Esophagus (tissue), 2 donors: ENCODE measurements around the gene PET100. TPM values are rescaled to one million over a fixed set of nuclear protein-coding genes. Genes with fewer than 3 reads are reported as not detected.

Experiments used
- H3K27ac ChIP-seq, 2 donors: one replicate each; pipeline ENCODE4 v1.5.1; 2013; ENCODE audit warnings: low read depth in 2 of 2, mild to moderate bottlenecking in 2 of 2, inconsistent platforms in 1 of 2, low read length in 1 of 2, moderate library complexity in 1 of 2
- H3K27me3 ChIP-seq, 2 donors: one replicate each; pipeline ENCODE4 v1.6.1; 2013; ENCODE audit warnings: low read length in 2 of 2, control low read depth in 1 of 2, mild to moderate bottlenecking in 1 of 2; ENCODE audit not compliant: insufficient read depth in 2 of 2, control insufficient read depth in 1 of 2
- H3K36me3 ChIP-seq, 2 donors: one replicate each; pipeline ENCODE4 v1.6.1; 2013; ENCODE audit warnings: low read length in 1 of 2; ENCODE audit not compliant: control insufficient read depth in 2 of 2, insufficient read depth in 2 of 2
- H3K4me1 ChIP-seq, 2 donors: one replicate each; pipeline ENCODE4 v1.6.1; 2013; ENCODE audit warnings: low read length in 1 of 2; ENCODE audit not compliant: control insufficient read depth in 2 of 2, insufficient read depth in 2 of 2
- H3K4me3 ChIP-seq, 2 donors: one replicate each; pipeline ENCODE4 v1.5.1; 2013; ENCODE audit warnings: low read length in 2 of 2, mild to moderate bottlenecking in 2 of 2, low read depth in 1 of 2, moderate library complexity in 1 of 2
- H3K9me3 ChIP-seq, 2 donors: one replicate each; pipeline ENCODE4 v1.6.1; 2013; ENCODE audit warnings: mild to moderate bottlenecking in 2 of 2, low read depth in 1 of 2, low read length in 1 of 2, moderate library complexity in 1 of 2; ENCODE audit not compliant: control insufficient read depth in 2 of 2, insufficient read depth in 1 of 2
- WGBS, 2 donors: extraction: QIAGEN DNeasy Blood & Tissue Kit; methylation state at CpG; one replicate each; pipeline ENCODE4 v1.1.7; 2013; 5-methylcytosine and 5-hydroxymethylcytosine counted together
- polyA plus RNA-seq, 2 donors: library from polyadenylated mRNA; stranded (reverse); fragments of 200-250 nt; gene quantifications; one replicate each; pipeline ENCODE4 v1.2.3, GENCODE V29; 2013
- donor health status: healthy with polysubstance abuse.
- donor health status: Bipolar disorder and iron deficiency.

PET100 gene
- polyA plus RNA-seq, 2 donors = 81.3 to 234 TPM

DNA sequence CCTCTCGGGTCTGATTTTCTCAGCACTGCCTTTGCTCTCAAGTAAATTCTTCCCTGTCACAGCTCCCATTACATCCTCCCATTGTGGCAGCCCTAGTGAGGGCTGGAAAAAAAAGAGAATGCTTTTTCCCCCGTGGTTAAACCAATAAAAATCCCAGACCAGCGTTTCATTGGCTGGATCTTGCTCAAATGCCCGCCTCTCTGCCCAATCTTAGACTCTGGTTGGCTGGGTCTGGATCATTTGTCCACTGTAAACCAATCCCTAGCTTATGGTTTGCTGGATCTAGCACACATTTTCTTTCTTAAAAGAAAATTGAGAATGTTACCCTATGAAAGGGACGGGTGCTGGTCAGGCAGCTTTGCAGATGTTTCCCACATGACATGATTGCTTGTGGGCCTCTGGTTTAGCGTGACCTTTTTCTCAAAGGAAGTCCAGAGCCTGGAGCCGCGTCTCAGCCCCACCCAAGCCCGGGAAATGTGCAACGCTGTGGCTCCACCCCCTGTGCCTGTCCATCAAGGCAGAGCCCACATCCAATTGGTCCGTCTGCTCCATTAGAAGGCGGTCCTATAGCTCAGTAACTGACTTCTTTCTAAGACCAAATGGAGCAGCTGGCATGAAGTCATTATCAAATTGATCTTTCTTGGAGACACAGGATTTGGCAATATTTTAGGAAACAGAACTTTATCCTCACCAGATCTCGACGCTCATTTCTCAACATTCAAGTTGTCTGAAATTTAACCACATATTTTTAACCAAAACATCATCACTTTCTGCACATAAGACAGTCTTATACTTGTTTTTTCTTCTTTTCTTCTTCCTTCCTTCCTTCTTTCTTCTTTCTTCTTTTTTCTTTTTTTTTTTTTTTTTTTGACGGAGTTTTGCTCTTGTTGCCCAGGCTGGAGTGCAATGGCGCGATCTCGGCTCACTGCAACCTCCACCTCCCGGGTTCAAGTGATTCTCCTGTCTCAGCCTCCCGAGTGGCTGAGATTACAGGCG lies 44.7 kb downstream of the PET100 start:
- no peaks in the 10 kb centered on the region for H3K36me3 ChIP-seq
- H3K4me3 ChIP-seq = peak overlapping the region in 1 of 2 donors; percentile 5
- H3K9me3 ChIP-seq = no peaks in the 10 kb centered on the region
- WGBS, 2 donors = 50 to 58% methylated on average over 21 of the region's 21 CpGs
- no peak overlapping the region for H3K27ac ChIP-seq
- no peaks in the 10 kb centered on the region for H3K27me3 ChIP-seq
- H3K4me1 ChIP-seq = peaks cover 0 to 3% of the 10 kb centered on the region in 2 donors

DNA sequence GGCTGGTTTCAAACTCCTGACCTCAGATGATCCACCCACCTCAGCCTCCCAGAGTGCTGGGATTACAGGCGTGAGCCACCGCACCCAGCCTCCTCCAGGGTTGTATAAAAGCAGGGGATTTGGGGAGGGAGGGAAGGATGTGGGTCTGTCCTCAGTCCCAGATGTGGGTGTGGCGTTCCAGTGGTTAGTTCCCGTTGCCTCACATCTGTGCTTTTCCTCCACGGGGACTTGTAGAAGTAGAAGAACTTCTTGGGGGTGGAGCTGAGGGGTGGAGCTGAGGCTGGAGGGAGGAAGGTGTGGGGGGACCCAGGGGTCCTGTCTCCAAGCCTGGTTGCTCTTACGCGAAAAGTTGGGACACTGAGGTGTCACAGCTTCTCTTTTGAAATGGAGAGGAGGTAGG lies 46.8 kb downstream of the PET100 start:
- Histone ChIP-seq H3K36me3 (no peaks in the 10 kb centered on the region), H3K4me3 (no peak overlapping the region), H3K27me3 (no peaks in the 10 kb centered on the region), H3K27ac (no peak overlapping the region), H3K9me3 (no peaks in the 10 kb centered on the region), H3K4me1 (peaks cover 0 to 10% of the 10 kb centered on the region in 2 donors)
- 31 to 35% methylated on average over 5 to 7 of the region's 7 CpGs for WGBS, 2 donors

DNA sequence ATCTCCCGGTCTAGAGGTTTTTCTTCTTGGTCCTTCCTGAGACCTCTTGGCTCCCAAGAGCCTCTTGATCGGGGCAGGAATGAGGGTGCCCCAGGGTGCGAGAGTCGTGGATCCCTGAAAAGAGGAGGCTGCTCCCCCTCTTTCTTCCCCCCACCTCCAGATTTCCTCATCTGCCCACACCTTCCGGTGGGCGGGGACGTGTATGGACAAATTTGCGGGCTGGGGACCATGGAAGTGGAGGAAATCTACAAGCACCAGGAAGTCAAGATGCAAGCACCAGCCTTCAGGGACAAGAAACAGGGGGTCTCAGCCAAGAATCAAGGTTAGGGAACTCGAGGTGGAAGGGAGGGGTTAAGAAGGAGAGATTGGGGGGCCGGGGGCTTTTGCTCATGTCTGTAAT lies 47.3 kb downstream of the PET100 start, which contains the start of gene MCEMP1:
Gene MCEMP1 (plus strand): TSS at position 237 of the 400 bp plus-strand sequence. CDS start 31 bp downstream, at position 268.
- H3K9me3 ChIP-seq = no peaks in the 10 kb centered on the region
- 28 to 35% methylated on average over 10 of the region's 10 CpGs for WGBS, 2 donors
- H3K27ac ChIP-seq = no peak within 1 kb of the TSS
- H3K4me3 ChIP-seq = no peak within 1 kb of the TSS
- no peaks in the 10 kb centered on the region for H3K36me3 ChIP-seq
- H3K4me1 ChIP-seq = peaks cover 0 to 14% of the 10 kb centered on the region in 2 donors
- H3K27me3 ChIP-seq = no peaks in the 10 kb centered on the region

DNA sequence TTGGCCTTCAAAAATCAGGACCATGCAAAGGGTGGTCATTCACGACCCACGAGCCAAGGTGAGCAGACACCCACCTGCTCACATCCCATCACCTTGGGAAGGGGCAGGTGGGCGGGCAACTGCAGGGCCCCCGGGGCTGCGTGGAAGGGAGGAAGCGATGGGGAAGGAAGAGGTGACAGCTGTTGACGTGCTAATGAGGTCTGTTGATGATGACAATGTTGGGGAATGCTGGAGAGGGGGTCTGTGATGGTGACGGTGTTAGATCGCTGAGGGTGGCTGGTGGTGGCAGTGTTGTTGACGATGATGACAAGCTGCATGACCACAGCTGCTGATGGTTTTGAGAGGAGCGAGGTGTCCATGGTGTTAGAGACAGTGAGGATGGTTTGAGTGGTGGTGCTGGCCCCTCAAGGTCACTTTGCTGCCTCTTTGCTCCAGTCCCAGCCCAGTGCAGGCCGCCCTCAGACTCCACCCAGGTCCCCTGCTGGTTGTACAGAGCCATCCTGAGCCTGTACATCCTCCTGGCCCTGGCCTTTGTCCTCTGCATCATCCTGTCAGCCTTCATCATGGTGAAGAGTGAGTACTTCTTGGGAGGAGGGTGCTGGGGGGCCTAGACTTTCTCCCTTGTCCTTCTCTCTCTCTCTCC lies 48.2 kb downstream of the PET100 start:
- Histone ChIP-seq H3K27ac (no peak overlapping the region), H3K27me3 (no peaks in the 10 kb centered on the region)

DNA sequence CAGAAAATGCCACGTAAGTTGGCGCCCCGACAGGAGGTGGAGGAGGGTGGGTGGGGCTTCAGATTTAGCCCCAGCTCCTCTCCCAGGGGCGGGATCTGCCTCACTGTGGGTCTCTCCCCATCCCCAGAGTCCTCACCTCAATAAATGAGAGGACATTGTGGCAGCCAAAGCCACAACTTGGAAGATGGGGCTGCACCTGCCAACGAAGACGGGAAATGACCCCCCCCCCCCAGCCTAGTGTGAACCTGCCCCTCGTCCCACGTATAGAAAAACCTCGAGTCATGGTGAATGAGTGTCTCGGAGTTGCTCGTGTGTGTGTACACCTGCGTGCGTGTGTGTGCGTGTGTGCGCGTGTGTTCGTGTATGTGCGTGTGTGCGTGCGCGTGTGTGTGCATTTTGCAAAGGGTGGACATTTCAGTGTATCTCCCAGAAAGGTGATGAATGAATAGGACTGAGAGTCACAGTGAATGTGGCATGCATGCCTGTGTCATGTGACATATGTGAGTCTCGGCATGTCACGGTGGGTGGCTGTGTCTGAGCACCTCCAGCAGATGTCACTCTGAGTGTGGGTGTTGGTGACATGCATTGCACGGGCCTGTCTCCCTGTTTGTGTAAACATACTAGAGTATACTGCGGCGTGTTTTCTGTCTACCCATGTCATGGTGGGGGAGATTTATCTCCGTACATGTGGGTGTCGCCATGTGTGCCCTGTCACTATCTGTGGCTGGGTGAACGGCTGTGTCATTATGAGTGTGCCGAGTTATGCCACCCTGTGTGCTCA lies 49.6 kb downstream of the PET100 start:
- no peak overlapping the region for H3K27ac ChIP-seq
- WGBS, 2 donors = 34 to 35% methylated on average over 30 of the region's 30 CpGs

More for the DNA sequence above, 48.2 kb downstream of the PET100 start:
- H3K4me1 ChIP-seq = peaks cover 0 to 21% of the 10 kb centered on the region in 2 donors
- 50 to 54% methylated on average over 12 of the region's 12 CpGs for WGBS, 2 donors
- peaks cover 0 to 7% of the 10 kb centered on the region in 2 donors for H3K36me3 ChIP-seq
- no peak overlapping the region for H3K4me3 ChIP-seq
- no peaks in the 10 kb centered on the region for H3K9me3 ChIP-seq

DNA sequence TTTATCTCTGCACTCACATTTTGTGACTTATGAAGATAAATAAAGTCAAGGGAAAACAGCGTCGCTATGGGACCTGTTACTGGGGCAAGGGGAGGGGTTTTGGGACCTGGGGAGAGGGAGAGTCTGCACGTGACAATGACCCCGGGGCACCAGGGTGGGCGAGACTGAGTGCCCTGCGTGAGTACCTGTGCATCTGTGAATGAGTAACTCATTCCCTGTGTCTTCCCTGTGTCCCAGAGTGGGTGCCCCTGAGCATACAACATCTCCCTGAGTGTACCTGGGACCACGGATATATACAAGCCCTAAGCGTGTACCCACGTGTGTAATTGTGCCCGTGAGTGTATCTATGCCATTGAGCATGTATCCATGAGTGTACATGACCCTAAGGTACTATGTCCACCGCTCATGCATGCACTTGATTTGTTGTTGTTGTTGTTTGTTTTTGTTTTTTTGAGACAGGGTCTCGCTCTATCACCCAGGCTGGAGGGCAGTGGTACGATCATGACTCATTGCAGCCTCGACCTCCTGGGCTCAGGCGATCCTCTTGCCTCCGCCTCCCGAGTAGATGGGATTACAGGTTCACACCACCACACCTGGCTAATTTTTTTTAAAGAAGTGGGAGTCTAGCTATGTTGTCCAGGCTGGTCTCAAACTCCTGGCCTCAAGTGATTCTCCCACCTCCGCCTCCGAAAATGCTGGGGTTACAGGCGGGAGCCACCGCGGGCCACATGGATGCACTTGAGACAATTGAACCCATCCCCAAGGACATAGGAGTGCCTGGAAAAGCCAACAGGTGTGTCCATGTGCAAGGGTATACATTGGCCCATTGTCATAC lies 50.4 kb downstream of the PET100 start:
- Histone ChIP-seq H3K9me3 (no peaks in the 10 kb centered on the region), H3K4me3 (peak overlapping the region; percentile 95 to 99), H3K27me3 (no peaks in the 10 kb centered on the region), H3K36me3 (peaks cover 0 to 10% of the 10 kb centered on the region in 2 donors), H3K27ac (no peak overlapping the region), H3K4me1 (peaks cover 0 to 21% of the 10 kb centered on the region in 2 donors)
- 39 to 40% methylated on average over 22 of the region's 22 CpGs for WGBS, 2 donors

More for the DNA sequence above, 49.6 kb downstream of the PET100 start:
- Histone ChIP-seq H3K27me3 (no peaks in the 10 kb centered on the region), H3K4me3 (no peak overlapping the region), H3K9me3 (no peaks in the 10 kb centered on the region), H3K4me1 (peaks cover 0 to 21% of the 10 kb centered on the region in 2 donors), H3K36me3 (peaks cover 0 to 10% of the 10 kb centered on the region in 2 donors)

DNA sequence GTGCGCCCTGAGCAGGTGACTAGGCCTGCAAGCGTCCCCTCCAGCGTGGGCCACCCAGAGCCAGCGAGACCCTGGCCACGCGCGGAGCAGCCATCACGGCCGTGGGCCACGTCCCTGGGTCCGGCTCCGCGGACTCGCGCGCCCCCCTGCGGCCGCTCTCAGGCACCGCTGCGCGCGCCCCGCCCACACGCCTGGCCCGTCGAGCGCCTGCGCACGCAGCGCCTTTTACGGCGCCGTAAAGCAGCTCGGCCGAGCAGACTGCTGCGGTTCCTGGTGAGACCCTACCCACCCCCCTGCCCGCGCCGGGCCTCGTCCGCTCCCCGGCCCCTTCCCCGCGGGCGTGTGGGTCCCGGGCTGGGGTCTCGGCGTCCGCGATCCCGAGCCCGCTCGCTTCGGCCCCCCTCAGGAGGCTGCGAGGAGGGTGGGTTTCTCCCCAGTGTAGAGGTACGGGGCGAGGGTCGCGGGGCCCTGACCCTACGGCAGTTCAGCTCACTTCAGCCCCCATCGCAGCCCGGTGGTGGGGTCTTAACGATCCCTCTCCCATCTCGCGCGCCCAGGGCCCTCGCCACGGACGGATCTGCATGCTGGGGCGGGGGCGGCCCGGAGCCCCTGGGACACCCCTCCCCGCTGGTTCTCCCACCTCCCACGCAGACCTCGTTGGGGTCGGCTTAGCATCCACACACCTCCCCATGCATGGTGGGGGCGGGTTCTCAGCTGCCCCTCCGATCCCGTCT lies 51.2 kb downstream of the PET100 start, which contains the start of gene TRAPPC5:
Gene TRAPPC5 (plus strand): TSS at position 228 of the 734 bp plus-strand sequence. CDS start 1,421 bp downstream, outside the sequence.
- H3K9me3 ChIP-seq = no peaks in the 10 kb centered on the region
- H3K4me3 ChIP-seq = peak within 1 kb of the TSS; percentile 95 to 99
- no peaks in the 10 kb centered on the region for H3K27me3 ChIP-seq
- peaks cover 0 to 10% of the 10 kb centered on the region in 2 donors for H3K36me3 ChIP-seq
- H3K4me1 ChIP-seq = peaks cover 0 to 21% of the 10 kb centered on the region in 2 donors
- peak within 1 kb of the TSS; percentile 66 to 77 for H3K27ac ChIP-seq
- WGBS, 2 donors = 0 to 1% methylated on average over 65 to 79 of the region's 79 CpGs
